A549 (cell line): Measurements from ENCODE around the gene LRRC45. TPM values are rescaled to one million over a fixed set of nuclear protein-coding genes. Genes with fewer than 3 reads are reported as not detected.

Source experiments
- ATAC-seq, 2 experiments: fragments of 200-7000 bp in 1 of 2; fragments of >200 bp in 1 of 2; cut with Nextera tagmentation in 1 of 2; cut with Tn5 transposase in 1 of 2; 3 replicates each; pipeline versions ENCODE4 v1.8.0 to v1.9.1; 2018 to 2020; ENCODE audit warnings: mild to moderate bottlenecking in 1 of 2, moderate library complexity in 1 of 2
- CTCF ChIA-PET: fragments of 300-600 bp; sonication (Branson Sonifier 250); formaldehyde crosslinking; extraction: SDS; loops from one replicate; lab custom pipeline; 2021; ENCODE audit warnings: antibody characterized with exemption, inconsistent platforms; lab: Yijun Ruan, JAX
- POLR2A ChIA-PET: fragments of 350-600 bp; formaldehyde crosslinking; extraction: SDS; loops from one replicate; lab custom pipeline; 2021; ENCODE audit warnings: antibody characterized with exemption, inconsistent platforms; lab: Yijun Ruan, JAX
- DNase-seq, 2 experiments: peaks; one replicate each; pipeline versions ENCODE4 v3.0.0 to v3.0.0-alpha.2; 2011 to 2016; ENCODE audit warnings: low read depth in 1 of 2, low spot score in 1 of 2
- FAIRE-seq: peaks from 2 replicates; lab custom pipeline; 2011; peaks lifted over from hg19 to GRCh38; lab: Jason Lieb, UNC
- H3K27ac ChIP-seq, 2 experiments: fragments of >200 bp; sonication (Bioruptor Twin); formaldehyde crosslinking; 3 replicates each; pipeline ENCODE4 v1.5.1; 2016 to 2017
- H3K4me1 ChIP-seq: fragments of >200 bp; sonication (Bioruptor Twin); formaldehyde crosslinking; 3 replicates; pipeline ENCODE4 v1.6.1; 2016
- H3K4me2 ChIP-seq: fragments of >200 bp; sonication (Bioruptor Twin); formaldehyde crosslinking; 3 replicates; pipeline ENCODE4 v1.6.1; 2016
- H3K4me3 ChIP-seq: fragments of >200 bp; sonication (Bioruptor Twin); formaldehyde crosslinking; 3 replicates; pipeline ENCODE4 v1.5.1; 2016
- H3K9me3 ChIP-seq: fragments of >200 bp; sonication (Bioruptor Twin); formaldehyde crosslinking; 3 replicates; pipeline ENCODE4 v1.6.1; 2016
- BCL3 ChIP-seq: fragments of >200 bp; sonication (Bioruptor Twin); formaldehyde crosslinking; IDR thresholded peaks from 3 replicates; pipeline ENCODE4 v1.6.1; 2016
- CBX8 ChIP-seq: fragments of 200-600 bp; sonication (generic); IDR thresholded peaks from 2 replicates; pipeline ENCODE4 v1.6.1; 2016
- CHD2 ChIP-seq: fragments of 150-350 bp; IDR thresholded peaks from 2 replicates; pipeline ENCODE4 v1.6.1; 2014; ENCODE audit warnings: low read length; ENCODE audit not compliant: partially characterized antibody
- CHD4 ChIP-seq: fragments of 200-600 bp; sonication (generic); IDR thresholded peaks from 2 replicates; pipeline ENCODE4 v1.6.1; 2016; ENCODE audit warnings: antibody characterized with exemption, mild to moderate bottlenecking, borderline replicate concordance
- EHMT2 ChIP-seq: fragments of 200-600 bp; sonication (generic); IDR thresholded peaks from 2 replicates; pipeline ENCODE4 v1.6.1; 2016; ENCODE audit warnings: antibody characterized with exemption, low read depth, mild to moderate bottlenecking, moderate library complexity
- ESRRA ChIP-seq: fragments of 150-350 bp; IDR thresholded peaks from 2 replicates; pipeline ENCODE4 v1.6.1; 2014; ENCODE audit warnings: mild to moderate bottlenecking, low read length, borderline replicate concordance
- FOSB ChIP-seq: fragments of 250-450 bp; sonication (Bioruptor Pico); IDR thresholded peaks from 2 replicates; pipeline ENCODE4 v1.5.0; 2020; ENCODE audit warnings: mild to moderate bottlenecking, moderate library complexity
- GATA3 ChIP-seq: IDR thresholded peaks from 2 replicates; pipeline ENCODE4 v1.6.1; 2012; ENCODE audit warnings: borderline replicate concordance
- HOXB13 ChIP-seq: fragments of 250-450 bp; sonication (Bioruptor Pico); IDR thresholded peaks from 2 replicates; pipeline ENCODE4 v1.5.0; 2020; ENCODE audit warnings: low read depth, mild to moderate bottlenecking, moderate library complexity
- KDM1A ChIP-seq: fragments of 200-600 bp; sonication (generic); IDR thresholded peaks from 2 replicates; pipeline ENCODE4 v1.6.1; 2016; ENCODE audit warnings: low read depth, mild to moderate bottlenecking
- POLR2AphosphoS2 ChIP-seq: conservative IDR thresholded peaks from 2 replicates; pipeline ENCODE4 v1.6.1; 2012; ENCODE audit warnings: low read length, improper control_type of control experiment, inconsistent platforms
- RAD21 ChIP-seq, 2 experiments: fragments of >200 bp in 1 of 2; sonication (Bioruptor Twin) in 1 of 2; formaldehyde crosslinking in 1 of 2; IDR thresholded peaks in 1 of 2; conservative IDR thresholded peaks in 1 of 2; 2 replicates in 1 of 2; 3 replicates in 1 of 2; pipeline ENCODE4 v1.6.1; 2012 to 2018; ENCODE audit warnings: inconsistent platforms in 1 of 2
- RARB ChIP-seq: fragments of 250-450 bp; sonication (Bioruptor Pico); IDR thresholded peaks from 2 replicates; pipeline ENCODE4 v1.8.0; 2021; ENCODE audit warnings: mild to moderate bottlenecking, moderate library complexity
- REST ChIP-seq: fragments of 200-600 bp; sonication (generic); IDR thresholded peaks from 2 replicates; pipeline ENCODE4 v1.6.1; 2016; ENCODE audit warnings: antibody characterized with exemption, mild to moderate bottlenecking, moderate library complexity
- ZFP36 ChIP-seq: fragments of 450-650 bp; IDR thresholded peaks from 2 replicates; pipeline ENCODE4 v1.6.1; 2014; ENCODE audit warnings: borderline replicate concordance; ENCODE audit not compliant: partially characterized antibody
- WGBS: methylation state at CpG from one replicate; pipeline ENCODE4 v1.1.6; 2017; ENCODE audit errors: missing lambda C conversion rate; 5-methylcytosine and 5-hydroxymethylcytosine counted together
- polyA plus RNA-seq, 4 experiments: library from polyadenylated mRNA; depleted of rRNA in 3 of 4; stranded (reverse); fragments of >200 nt; fragmentation: RNase III in 1 of 4; extraction: RNeasy Plus Mini Kit Qiagen cat#74134 plus additional on column Dnase treatment in 1 of 4; gene quantifications; 2 replicates in 3 of 4; 3 replicates in 1 of 4; pipeline ENCODE4 v1.2.3, GENCODE V29; 2011 to 2017
- TF ChIP-seq, protein P1 (sequence below): fragments of >200 bp; sonication (Bioruptor Twin); formaldehyde crosslinking; IDR thresholded peaks from 2 replicates; pipeline ENCODE4 v1.6.1; 2016
- TF ChIP-seq, protein P2 (sequence below): fragments of 250-450 bp; sonication (Bioruptor Pico); IDR thresholded peaks from 2 replicates; pipeline ENCODE4 v1.5.0; 2020; ENCODE audit warnings: low read depth, mild to moderate bottlenecking, moderate library complexity
- TF ChIP-seq, protein P3 (sequence below): IDR thresholded peaks from 2 replicates; pipeline ENCODE4 v1.6.1; 2012

LRRC45 gene
- polyA plus RNA-seq, 2 of the 4 experiments (the other 2 are of a cell fraction) = 6.4 to 24.5 TPM

DNA sequence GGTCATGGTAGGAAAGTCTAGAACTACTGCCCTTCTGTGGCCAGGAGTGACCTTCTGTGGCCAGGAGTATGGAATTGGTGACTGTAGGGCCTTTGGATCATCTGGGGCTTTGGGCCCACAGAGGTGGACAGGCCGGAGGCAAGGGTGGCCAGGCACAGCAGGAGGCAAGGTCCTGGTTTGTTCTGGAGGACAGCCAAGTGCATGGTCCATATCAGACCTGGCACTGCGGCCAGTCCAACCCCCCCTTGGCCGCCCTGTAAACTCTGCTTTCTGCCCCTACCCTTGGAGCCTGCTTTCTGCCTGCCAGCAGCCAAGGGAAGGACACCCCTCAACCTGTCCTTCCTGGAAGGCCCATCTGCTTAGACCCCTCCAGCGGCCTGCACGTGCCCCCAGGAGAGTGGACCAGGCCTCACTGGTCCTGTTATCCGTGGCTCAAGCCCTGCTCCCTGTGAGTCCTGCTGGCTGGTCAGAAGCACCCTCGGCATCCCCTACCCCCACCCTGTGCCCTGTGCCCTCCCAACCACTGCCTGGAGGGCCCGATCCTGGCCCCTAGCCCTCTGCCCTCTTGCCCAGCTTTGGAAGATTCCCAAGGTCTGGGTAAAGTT is 16.7 kb downstream of the LRRC45 start (continued):
- TF ChIP-seq, protein P1, sequence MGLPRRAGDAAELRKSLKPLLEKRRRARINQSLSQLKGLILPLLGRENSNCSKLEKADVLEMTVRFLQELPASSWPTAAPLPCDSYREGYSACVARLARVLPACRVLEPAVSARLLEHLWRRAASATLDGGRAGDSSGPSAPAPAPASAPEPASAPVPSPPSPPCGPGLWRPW = no peak
- no peak for TF ChIP-seq KDM1A
- TF ChIP-seq, protein P2, sequence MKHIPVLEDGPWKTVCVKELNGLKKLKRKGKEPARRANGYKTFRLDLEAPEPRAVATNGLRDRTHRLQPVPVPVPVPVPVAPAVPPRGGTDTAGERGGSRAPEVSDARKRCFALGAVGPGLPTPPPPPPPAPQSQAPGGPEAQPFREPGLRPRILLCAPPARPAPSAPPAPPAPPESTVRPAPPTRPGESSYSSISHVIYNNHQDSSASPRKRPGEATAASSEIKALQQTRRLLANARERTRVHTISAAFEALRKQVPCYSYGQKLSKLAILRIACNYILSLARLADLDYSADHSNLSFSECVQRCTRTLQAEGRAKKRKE = no peak
- no peak for TF ChIP-seq ZFP36
- TF ChIP-seq CHD2 = no peak
- no peak for TF ChIP-seq REST

DNA sequence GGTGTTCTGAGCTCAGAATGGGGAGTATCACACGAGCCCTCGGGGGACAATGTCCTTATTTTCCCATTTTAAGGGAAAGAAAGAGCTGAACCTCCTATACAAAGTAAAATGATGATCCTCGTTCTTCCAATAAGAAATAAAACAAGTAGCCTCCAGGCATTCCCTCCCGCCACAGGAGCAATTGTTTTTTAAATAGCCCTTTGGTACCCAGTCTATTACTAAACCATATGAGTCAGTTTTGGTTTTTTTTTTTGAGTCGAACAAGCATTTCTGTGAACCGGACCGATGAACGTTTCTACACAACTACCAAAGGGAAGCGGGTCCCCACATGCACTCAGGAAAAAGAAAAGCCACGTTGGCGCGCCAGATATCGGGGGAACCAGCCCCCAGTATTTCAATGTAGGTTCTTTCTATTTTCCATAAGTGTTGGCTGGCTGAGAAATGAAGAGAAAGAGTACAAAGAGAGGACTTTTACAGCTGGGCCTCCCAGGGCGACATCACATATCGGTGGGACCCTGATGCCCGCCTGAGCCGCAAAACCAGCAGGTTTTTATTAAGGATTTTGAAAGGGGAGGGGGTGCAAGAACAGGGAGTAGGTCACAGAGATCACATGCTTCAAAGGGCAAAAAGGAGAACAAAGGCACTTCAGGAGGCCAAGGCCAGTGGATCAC is 18.2 kb downstream of the LRRC45 start:
- TF ChIP-seq RARB (CRISPR knock-in tag) = no peak
- no peak for TF ChIP-seq GATA3
- no peak for TF ChIP-seq POLR2AphosphoS2
- TF ChIP-seq ESRRA = no peak
- TF ChIP-seq BCL3 = no peak
- TF ChIP-seq RAD21 (conservative IDR thresholded peaks at IDR 0.05 in 1 of 2, IDR thresholded peaks at IDR 0.05 in 1 of 2) = no peak
- TF ChIP-seq, protein P3, sequence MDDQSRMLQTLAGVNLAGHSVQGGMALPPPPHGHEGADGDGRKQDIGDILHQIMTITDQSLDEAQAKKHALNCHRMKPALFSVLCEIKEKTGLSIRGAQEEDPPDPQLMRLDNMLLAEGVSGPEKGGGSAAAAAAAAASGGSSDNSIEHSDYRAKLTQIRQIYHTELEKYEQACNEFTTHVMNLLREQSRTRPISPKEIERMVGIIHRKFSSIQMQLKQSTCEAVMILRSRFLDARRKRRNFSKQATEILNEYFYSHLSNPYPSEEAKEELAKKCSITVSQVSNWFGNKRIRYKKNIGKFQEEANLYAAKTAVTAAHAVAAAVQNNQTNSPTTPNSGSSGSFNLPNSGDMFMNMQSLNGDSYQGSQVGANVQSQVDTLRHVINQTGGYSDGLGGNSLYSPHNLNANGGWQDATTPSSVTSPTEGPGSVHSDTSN = no peak
- no peak for TF ChIP-seq CBX8
- no peak for TF ChIP-seq REST
- TF ChIP-seq FOSB = no peak
- TF ChIP-seq HOXB13 = no peak
- TF ChIP-seq CHD4 = no peak
- TF ChIP-seq ZFP36 = no peak
- no peak for TF ChIP-seq EHMT2
- 76% methylated on average over 17 of the region's 17 CpGs for WGBS
- CTCF ChIA-PET = interaction anchor here (0.6 to 5.2 kb wide), 7 partner anchors 8 to 165 kb away, joined by 3 to 59 read pairs (median 5); partner anchors contain the start of gene RAC3

More for the DNA sequence above, 18.2 kb downstream of the LRRC45 start:
- no peak for ATAC-seq
- Histone ChIP-seq H3K4me3 (no peak overlapping the region), H3K27ac (no peak overlapping the region), H3K9me3 (no peaks in the 10 kb centered on the region), H3K4me1 (peaks cover 8% of the 10 kb centered on the region; the same call in 2 of the 3 replicates), H3K4me2 (no peak overlapping the region)
- POLR2A ChIA-PET = no interaction called here
- no peak for DNase-seq
- FAIRE-seq = no peak
